Measurements from ENCODE around the gene TRMT2B. TPM values are rescaled to one million over a fixed set of nuclear protein-coding genes. Genes with fewer than 3 reads are reported as not detected.
A peak's percentile ranks its signal among the peaks of the same experiment; 100 is the strongest.

TRMT2B gene
- total RNA-seq (10 to 100 TPM; 13.3 to 15.0 TPM), polyA plus RNA-seq (ENCODE audit: insufficient read length in 2 of 2) (10 to 100 TPM in 1 of 2 donors, 1 to 10 TPM in 1; 9.4 to 11.6 TPM)
- long read RNA-seq, donor 1 = 0 reads
- long read RNA-seq, donor 2 = 0 reads
- long read RNA-seq, donor 3 = 0 reads
- long read RNA-seq, donor 4 = 0 reads

- Histone ChIP-seq H3K4me1 (ENCODE audit: control insufficient read depth, insufficient read depth, low read length) (peaks cover 6% of the 10 kb centered on the region), H3K36me3 (ENCODE audit: control insufficient read depth, insufficient read depth, low read length) (no peaks in the 10 kb centered on the region), H3K4me3 (ENCODE audit: low read depth, low read length) (peak within 1 kb of the TSS; percentile 76), H3K27ac (ENCODE audit: low read depth, low read length) (peak within 1 kb of the TSS; percentile 57), H3K27me3 (ENCODE audit: control insufficient read depth, insufficient read depth, low read length) (no peaks in the 10 kb centered on the region), H3K9me3 (ENCODE audit: control insufficient read depth, insufficient read depth, low read length) (no peaks in the 10 kb centered on the region)
- peak; percentile 19 to 86 (median 35) for DNase-seq (ENCODE audit: low read depth in 4 of 6, low spot score in 6 of 6)
- 23% methylated on average over 37 of the region's 43 CpGs for WGBS (ENCODE audit: insufficient coverage)
These were observed at the start of gene TRMT2B for GRCh38 chrX:101051549-101052302. TRMT2B (minus strand) TSS chrX:101052111; CDS start chrX:101042289, 9,822 bp downstream.

- WGBS (ENCODE audit: insufficient coverage) = 25% methylated on average over 47 of the region's 48 CpGs
- DNase-seq (ENCODE audit: low read depth in 4 of 6, low spot score in 6 of 6) = peak; percentile 49 to 97 (median 82)
- no peaks in the 10 kb centered on the region for H3K4me1 ChIP-seq (ENCODE audit: control insufficient read depth, insufficient read depth, low read length)
- no peaks in the 10 kb centered on the region for H3K36me3 ChIP-seq (ENCODE audit: control insufficient read depth, insufficient read depth, low read length)
- peaks cover 2% of the 10 kb centered on the region for H3K27me3 ChIP-seq (ENCODE audit: control insufficient read depth, insufficient read depth, low read length)
- H3K27ac ChIP-seq (ENCODE audit: low read depth, low read length) = peak within 1 kb of the TSS; percentile 75
- H3K9me3 ChIP-seq (ENCODE audit: control insufficient read depth, insufficient read depth, low read length) = no peaks in the 10 kb centered on the region
- H3K4me3 ChIP-seq (ENCODE audit: low read depth, low read length) = peak within 1 kb of the TSS; percentile 62
These were observed 45.9 kb upstream of the TRMT2B start, which contains the start of gene CENPI for GRCh38 chrX:101097546-101098453. CENPI (plus strand) TSS chrX:101098204; CDS start chrX:101101071, 2,867 bp downstream.

- Histone ChIP-seq H3K36me3 (ENCODE audit: control insufficient read depth, insufficient read depth, low read length) (no peaks in the 10 kb centered on the region), H3K4me1 (ENCODE audit: control insufficient read depth, insufficient read depth, low read length) (no peaks in the 10 kb centered on the region), H3K27ac (ENCODE audit: low read depth, low read length) (no peak overlapping the region), H3K27me3 (ENCODE audit: control insufficient read depth, insufficient read depth, low read length) (peaks cover 2% of the 10 kb centered on the region), H3K4me3 (ENCODE audit: low read depth, low read length) (no peak overlapping the region), H3K9me3 (ENCODE audit: control insufficient read depth, insufficient read depth, low read length) (no peaks in the 10 kb centered on the region)
- WGBS (ENCODE audit: insufficient coverage) = 78% methylated on average over 1 of the region's 1 CpG
- DNase-seq (ENCODE audit: low read depth in 4 of 6, low spot score in 6 of 6) = no peak
These were observed 39.9 kb upstream of the TRMT2B start for GRCh38 chrX:101091817-101092216.

- no peak overlapping the region for H3K27ac ChIP-seq (ENCODE audit: low read depth, low read length)
- H3K36me3 ChIP-seq (ENCODE audit: control insufficient read depth, insufficient read depth, low read length) = no peaks in the 10 kb centered on the region
- no peak overlapping the region for H3K4me3 ChIP-seq (ENCODE audit: low read depth, low read length)
- WGBS (ENCODE audit: insufficient coverage) = 20% methylated on average over 2 of the region's 3 CpGs
- H3K4me1 ChIP-seq (ENCODE audit: control insufficient read depth, insufficient read depth, low read length) = peaks cover 4% of the 10 kb centered on the region
- DNase-seq (ENCODE audit: low read depth in 4 of 6, low spot score in 6 of 6) = peak in 3 of 6 donors; percentile 3 to 51 (median 27)
- peaks cover 5% of the 10 kb centered on the region for H3K27me3 ChIP-seq (ENCODE audit: control insufficient read depth, insufficient read depth, low read length)
- H3K9me3 ChIP-seq (ENCODE audit: control insufficient read depth, insufficient read depth, low read length) = no peaks in the 10 kb centered on the region
These were observed 29.3 kb upstream of the TRMT2B start for GRCh38 chrX:101081231-101081630.

GRCh38 chrX:101080326-101081124, 28.6 kb upstream of the TRMT2B start:
- Histone ChIP-seq H3K27ac (ENCODE audit: low read depth, low read length) (peak overlapping the region; percentile 50), H3K9me3 (ENCODE audit: control insufficient read depth, insufficient read depth, low read length) (no peaks in the 10 kb centered on the region), H3K4me3 (ENCODE audit: low read depth, low read length) (peak overlapping the region; percentile 55), H3K36me3 (ENCODE audit: control insufficient read depth, insufficient read depth, low read length) (no peaks in the 10 kb centered on the region), H3K27me3 (ENCODE audit: control insufficient read depth, insufficient read depth, low read length) (peaks cover 5% of the 10 kb centered on the region), H3K4me1 (ENCODE audit: control insufficient read depth, insufficient read depth, low read length) (peaks cover 4% of the 10 kb centered on the region)
- 38% methylated on average over 2 of the region's 3 CpGs for WGBS (ENCODE audit: insufficient coverage)
- peak in 2 of 6 donors; percentile 27 to 66 for DNase-seq (ENCODE audit: low read depth in 4 of 6, low spot score in 6 of 6)

GRCh38 chrX:101079736-101080270, 27.9 kb upstream of the TRMT2B start:
- peaks cover 4% of the 10 kb centered on the region for H3K4me1 ChIP-seq (ENCODE audit: control insufficient read depth, insufficient read depth, low read length)
- no peaks in the 10 kb centered on the region for H3K9me3 ChIP-seq (ENCODE audit: control insufficient read depth, insufficient read depth, low read length)
- H3K4me3 ChIP-seq (ENCODE audit: low read depth, low read length) = peak overlapping the region; percentile 55
- H3K27ac ChIP-seq (ENCODE audit: low read depth, low read length) = peak overlapping the region; percentile 50
- peak in 2 of 6 donors; percentile 40 to 61 for DNase-seq (ENCODE audit: low read depth in 4 of 6, low spot score in 6 of 6)
- H3K36me3 ChIP-seq (ENCODE audit: control insufficient read depth, insufficient read depth, low read length) = no peaks in the 10 kb centered on the region
- peaks cover 5% of the 10 kb centered on the region for H3K27me3 ChIP-seq (ENCODE audit: control insufficient read depth, insufficient read depth, low read length)
- 42% methylated on average over 2 of the region's 8 CpGs for WGBS (ENCODE audit: insufficient coverage)

GRCh38 chrX:101078716-101079598, 27.0 kb upstream of the TRMT2B start, which contains the start of gene TMEM35A:
TMEM35A (plus strand) TSS chrX:101078879; CDS start chrX:101079003, 124 bp downstream.
- Histone ChIP-seq H3K9me3 (ENCODE audit: control insufficient read depth, insufficient read depth, low read length) (no peaks in the 10 kb centered on the region), H3K4me1 (ENCODE audit: control insufficient read depth, insufficient read depth, low read length) (peaks cover 4% of the 10 kb centered on the region), H3K36me3 (ENCODE audit: control insufficient read depth, insufficient read depth, low read length) (no peaks in the 10 kb centered on the region), H3K4me3 (ENCODE audit: low read depth, low read length) (peak within 1 kb of the TSS; percentile 55), H3K27me3 (ENCODE audit: control insufficient read depth, insufficient read depth, low read length) (peaks cover 5% of the 10 kb centered on the region), H3K27ac (ENCODE audit: low read depth, low read length) (peak within 1 kb of the TSS; percentile 50)
- DNase-seq (ENCODE audit: low read depth in 4 of 6, low spot score in 6 of 6) = peak in 3 of 6 donors; percentile 38 to 89 (median 80)
- WGBS (ENCODE audit: insufficient coverage) = 13% methylated on average over 8 of the region's 23 CpGs

GRCh38 chrX:101071582-101071981, 19.7 kb upstream of the TRMT2B start:
- Histone ChIP-seq H3K4me3 (ENCODE audit: low read depth, low read length) (no peak overlapping the region), H3K36me3 (ENCODE audit: control insufficient read depth, insufficient read depth, low read length) (no peaks in the 10 kb centered on the region), H3K4me1 (ENCODE audit: control insufficient read depth, insufficient read depth, low read length) (no peaks in the 10 kb centered on the region), H3K9me3 (ENCODE audit: control insufficient read depth, insufficient read depth, low read length) (no peaks in the 10 kb centered on the region), H3K27ac (ENCODE audit: low read depth, low read length) (no peak overlapping the region), H3K27me3 (ENCODE audit: control insufficient read depth, insufficient read depth, low read length) (no peaks in the 10 kb centered on the region)
- DNase-seq (ENCODE audit: low read depth in 4 of 6, low spot score in 6 of 6) = no peak
- no CpG with 5 or more reads among the region's 3 CpGs for WGBS (ENCODE audit: insufficient coverage)

All from spinal cord (tissue), 10 donors.